ENCODE data around the gene SMARCD2.
"Not testable (repeated sequence)": the region's sequence is repeated elsewhere in the genome, so short reads cannot be mapped to it uniquely, and the experiment has no call there.

The SMARCD2 gene

GRCh38 chr17:63819131-63819530 lies 23.4 kb downstream of the SMARCD2 start:
- no peak for DNase-seq
- TF ChIP-seq GATA1 (IDR thresholded peaks at IDR 0.05; ENCODE audit: low read depth, low read length), result no peak
- no peak for TF ChIP-seq POLR2A (IDR thresholded peaks at IDR 0.05; ENCODE audit: low read length)

DNA sequence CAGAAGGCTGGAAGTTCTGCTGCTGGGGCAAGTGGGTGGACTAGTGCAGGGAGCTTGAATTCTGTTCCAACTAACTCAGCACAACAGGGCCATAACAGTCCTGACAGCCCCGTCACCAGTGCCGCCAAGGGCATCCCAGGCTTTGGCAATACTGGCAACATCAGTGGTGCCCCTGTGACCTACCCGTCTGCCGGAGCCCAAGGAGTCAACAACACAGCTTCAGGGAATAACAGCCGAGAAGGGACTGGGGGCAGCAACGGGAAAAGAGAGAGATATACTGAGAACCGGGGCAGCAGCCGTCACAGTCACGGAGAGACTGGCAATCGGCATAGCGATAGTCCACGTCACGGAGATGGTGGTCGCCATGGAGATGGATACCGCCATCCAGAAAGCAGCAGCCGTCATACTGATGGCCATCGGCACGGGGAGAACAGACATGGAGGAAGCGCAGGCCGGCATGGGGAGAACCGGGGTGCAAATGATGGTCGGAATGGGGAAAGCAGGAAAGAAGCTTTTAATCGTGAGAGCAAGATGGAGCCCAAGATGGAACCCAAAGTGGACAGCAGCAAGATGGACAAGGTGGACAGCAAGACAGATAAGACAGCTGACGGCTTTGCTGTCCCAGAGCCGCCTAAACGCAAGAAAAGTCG lies 24.6 kb downstream of the SMARCD2 start:
- DNase-seq, result no peak
- TF ChIP-seq GATA1 (IDR thresholded peaks at IDR 0.05; ENCODE audit: low read depth, low read length) (no peak), POLR2A (IDR thresholded peaks at IDR 0.05; ENCODE audit: low read length) (no peak)

GRCh38 chr17:63816669-63817068 lies 25.8 kb downstream of the SMARCD2 start:
- no peak for TF ChIP-seq GATA1 (IDR thresholded peaks at IDR 0.05; ENCODE audit: low read depth, low read length)
- no peak for TF ChIP-seq POLR2A (IDR thresholded peaks at IDR 0.05; ENCODE audit: low read length)
- DNase-seq, result no peak

- TF ChIP-seq POLR2A (IDR thresholded peaks at IDR 0.05; ENCODE audit: low read length), result no peak
- no peak for TF ChIP-seq GATA1 (IDR thresholded peaks at IDR 0.05; ENCODE audit: low read depth, low read length)
- DNase-seq, result no peak
Observed at GRCh38 chr17:63816123-63816522, 26.4 kb downstream of the SMARCD2 start.

- DNase-seq, result no peak
- TF ChIP-seq POLR2A (IDR thresholded peaks at IDR 0.05; ENCODE audit: low read length) (no peak), GATA1 (IDR thresholded peaks at IDR 0.05; ENCODE audit: low read depth, low read length) (no peak)
Observed at GRCh38 chr17:63809970-63810369, 32.5 kb downstream of the SMARCD2 start.

DNA sequence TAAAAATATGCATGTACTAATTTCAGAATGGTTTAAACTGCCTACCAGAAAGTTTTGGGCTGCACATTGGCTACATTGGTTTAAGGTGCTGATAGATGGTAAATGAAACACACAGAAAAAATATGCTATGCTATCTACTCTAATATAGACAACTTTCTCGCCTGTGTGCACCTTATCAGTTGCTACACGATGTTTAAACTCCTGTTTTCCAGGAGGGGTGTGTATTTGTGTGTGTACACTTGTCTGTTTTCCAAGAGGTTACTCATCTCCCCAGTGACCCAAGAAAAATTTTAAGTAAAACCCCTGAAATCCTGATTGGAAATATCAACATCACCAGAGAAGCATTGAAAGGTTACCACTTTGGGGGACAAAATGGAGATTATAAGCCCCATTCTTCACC lies 36.9 kb downstream of the SMARCD2 start:
- peak; percentile 34 to 46 for DNase-seq
- TF ChIP-seq GATA1 (IDR thresholded peaks at IDR 0.05; ENCODE audit: low read depth, low read length) (no peak), POLR2A (IDR thresholded peaks at IDR 0.05; ENCODE audit: low read length) (no peak)

GRCh38 chr17:63804328-63804727 lies 38.2 kb downstream of the SMARCD2 start:
- DNase-seq, result no peak
- TF ChIP-seq GATA1 (IDR thresholded peaks at IDR 0.05; ENCODE audit: low read depth, low read length) (no peak), POLR2A (IDR thresholded peaks at IDR 0.05; ENCODE audit: low read length) (no peak)

- no peak for DNase-seq
- TF ChIP-seq POLR2A (IDR thresholded peaks at IDR 0.05; ENCODE audit: low read length) (no peak), GATA1 (IDR thresholded peaks at IDR 0.05; ENCODE audit: low read depth, low read length) (no peak)
Observed at GRCh38 chr17:63800783-63801182, 41.7 kb downstream of the SMARCD2 start.

GRCh38 chr17:63798572-63799106 lies 43.8 kb downstream of the SMARCD2 start:
- no peak for TF ChIP-seq GATA1 (IDR thresholded peaks at IDR 0.05; ENCODE audit: low read depth, low read length)
- TF ChIP-seq POLR2A (IDR thresholded peaks at IDR 0.05; ENCODE audit: low read length), result no peak
- no peak for DNase-seq

GRCh38 chr17:63796375-63796774 lies 46.1 kb downstream of the SMARCD2 start:
- not testable (repeated sequence) for DNase-seq

DNA sequence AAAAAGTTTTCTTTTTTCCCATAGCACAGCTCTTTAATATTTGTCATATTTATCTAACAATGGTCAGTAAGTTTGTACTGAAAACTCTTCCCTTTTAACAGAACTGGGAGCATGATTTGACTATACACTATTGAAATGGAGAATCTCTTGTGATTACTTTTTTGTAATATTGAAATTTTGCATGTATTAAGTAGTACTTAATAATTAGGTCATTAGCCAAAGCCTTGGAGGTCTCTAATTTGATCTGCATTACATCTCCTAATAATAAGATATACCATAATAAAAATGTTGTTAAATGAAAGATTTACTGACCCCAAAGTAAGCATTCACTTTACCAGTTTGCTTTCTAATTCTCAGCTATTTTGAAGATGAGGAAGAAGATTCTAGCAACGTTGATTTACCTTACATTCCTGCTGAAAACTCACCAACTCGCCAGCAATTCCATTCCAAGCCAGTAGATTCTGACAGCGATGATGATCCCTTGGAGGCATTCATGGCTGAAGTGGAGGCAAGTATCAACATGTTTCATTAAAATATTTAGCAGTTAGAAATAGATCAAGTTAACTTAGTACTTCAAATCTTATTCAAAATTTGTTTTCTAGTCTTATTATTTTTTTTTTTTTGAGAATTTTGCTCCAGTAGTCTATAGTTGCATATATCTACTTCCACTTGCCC lies 50.3 kb downstream of the SMARCD2 start:
- TF ChIP-seq GATA1 (IDR thresholded peaks at IDR 0.05; ENCODE audit: low read depth, low read length) (no peak), POLR2A (IDR thresholded peaks at IDR 0.05; ENCODE audit: low read length) (no peak)
- no peak for DNase-seq

DNA sequence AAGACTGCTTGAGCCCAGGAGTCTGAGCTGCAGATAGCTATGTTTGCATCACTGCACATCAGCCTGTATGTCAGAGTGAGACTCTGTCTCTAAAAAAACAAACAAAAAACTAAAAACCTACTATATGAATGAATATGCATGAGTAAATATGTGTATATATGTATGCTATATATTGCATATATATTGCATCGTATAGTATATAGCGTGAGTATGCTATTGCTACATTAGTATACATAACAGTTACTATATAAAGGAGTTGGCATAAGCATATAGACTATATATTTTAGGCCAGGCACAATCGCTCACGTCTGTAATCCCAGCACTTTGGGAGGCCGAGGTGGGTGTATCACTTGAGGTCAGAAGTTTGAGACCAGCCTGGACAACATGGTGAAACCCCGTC lies 52.4 kb downstream of the SMARCD2 start:
- DNase-seq, result peak in 1 of 2 experiments; percentile 24
- TF ChIP-seq GATA1 (IDR thresholded peaks at IDR 0.05; ENCODE audit: low read depth, low read length) (no peak), POLR2A (IDR thresholded peaks at IDR 0.05; ENCODE audit: low read length) (no peak)

GRCh38 chr17:63786971-63787711 lies 55.3 kb downstream of the SMARCD2 start:
- no peak for TF ChIP-seq GATA1 (IDR thresholded peaks at IDR 0.05; ENCODE audit: low read depth, low read length)
- TF ChIP-seq POLR2A (IDR thresholded peaks at IDR 0.05; ENCODE audit: low read length), result no peak
- no peak for DNase-seq

DNA sequence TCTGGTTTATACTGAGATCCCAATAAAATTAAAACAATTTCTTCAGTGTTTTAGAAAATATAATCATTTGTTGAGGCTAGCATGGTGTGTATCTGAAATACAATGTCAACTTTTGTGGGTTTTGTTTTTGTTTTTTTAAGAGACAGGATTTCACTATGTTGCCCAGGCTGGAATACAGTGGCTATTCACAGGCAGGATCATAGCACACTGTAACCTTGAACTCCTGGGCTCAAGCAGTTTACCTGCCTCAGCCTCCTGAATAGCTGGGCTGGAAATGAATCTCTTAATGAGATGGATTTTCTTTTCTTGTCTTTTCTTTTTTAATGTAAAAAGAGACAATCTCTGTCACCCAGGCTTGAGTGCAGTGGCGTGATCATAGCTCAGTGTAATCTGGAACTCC lies 56.4 kb downstream of the SMARCD2 start:
- TF ChIP-seq POLR2A (IDR thresholded peaks at IDR 0.05; ENCODE audit: low read length), result no peak
- no peak for TF ChIP-seq GATA1 (IDR thresholded peaks at IDR 0.05; ENCODE audit: low read depth, low read length)
- no peak for DNase-seq

Data from erythroblast (primary cell).